Stimulated activated CD8-positive, alpha-beta memory T cell treated with anti-CD3 and anti-CD28 coated beads, Interleukin-4, amount 100 ng/mL, for 24 hours (primary cell): ENCODE results near the gene ABHD14A.

Experiments used
- DNase-seq: peaks from one replicate; pipeline ENCODE4 v3.0.0-alpha.2; 2020; ENCODE audit warnings: low read depth

ABHD14A gene

GRCh38 chr3:51957520-51958205 is 17.2 kb upstream of the ABHD14A start:
- no peak for DNase-seq

- DNase-seq = no peak
These were observed 16.0 kb upstream of the ABHD14A start for GRCh38 chr3:51958603-51959521.

GRCh38 chr3:51959651-51960050 is 15.2 kb upstream of the ABHD14A start:
- no peak for DNase-seq

- no peak for DNase-seq
These were observed 14.5 kb upstream of the ABHD14A start for GRCh38 chr3:51960386-51960785.

GRCh38 chr3:51961011-51961410 is 13.9 kb upstream of the ABHD14A start:
- DNase-seq = no peak

GRCh38 chr3:51961602-51962569 is 13.0 kb upstream of the ABHD14A start:
- no peak for DNase-seq

GRCh38 chr3:51962854-51963530 is 11.9 kb upstream of the ABHD14A start:
- no peak for DNase-seq

- DNase-seq = no peak
These were observed 10.9 kb upstream of the ABHD14A start for GRCh38 chr3:51963951-51964451.

- DNase-seq = no peak
These were observed 10.3 kb upstream of the ABHD14A start for GRCh38 chr3:51964521-51964920.

- no peak for DNase-seq
These were observed 8.8 kb upstream of the ABHD14A start for GRCh38 chr3:51966016-51966415.

- DNase-seq = no peak
These were observed 8.4 kb upstream of the ABHD14A start for GRCh38 chr3:51966486-51966885.

GRCh38 chr3:51966922-51967383 is 7.9 kb upstream of the ABHD14A start:
- no peak for DNase-seq

- no peak for DNase-seq
These were observed 7.3 kb upstream of the ABHD14A start, which contains the start of gene PCBP4 for GRCh38 chr3:51967384-51968169. PCBP4 (minus strand) TSS chr3:51967454; CDS start chr3:51961240, 6,214 bp downstream.

- no peak for DNase-seq
These were observed 6.6 kb upstream of the ABHD14A start for GRCh38 chr3:51968170-51968775.

- DNase-seq = no peak
These were observed 5.8 kb upstream of the ABHD14A start for GRCh38 chr3:51968883-51969678.

GRCh38 chr3:51969841-51970240 is 5.0 kb upstream of the ABHD14A start:
- DNase-seq = no peak

- DNase-seq = no peak
These were observed 4.1 kb upstream of the ABHD14A start for GRCh38 chr3:51970606-51971300.

GRCh38 chr3:51971350-51971749 is 3.5 kb upstream of the ABHD14A start:
- DNase-seq = no peak
